Raji (cell line): ENCODE measurements around the gene C1S.
A peak's percentile ranks its signal among the peaks of the same experiment; 100 is the strongest.

Source experiments
- POLR2A ChIP-seq: IDR thresholded peaks from 2 replicates; pipeline ENCODE4 v1.6.1; 2011; ENCODE audit warnings: low read depth, low read length, control low read depth; ENCODE audit not compliant: insufficient read depth

C1S gene

DNA sequence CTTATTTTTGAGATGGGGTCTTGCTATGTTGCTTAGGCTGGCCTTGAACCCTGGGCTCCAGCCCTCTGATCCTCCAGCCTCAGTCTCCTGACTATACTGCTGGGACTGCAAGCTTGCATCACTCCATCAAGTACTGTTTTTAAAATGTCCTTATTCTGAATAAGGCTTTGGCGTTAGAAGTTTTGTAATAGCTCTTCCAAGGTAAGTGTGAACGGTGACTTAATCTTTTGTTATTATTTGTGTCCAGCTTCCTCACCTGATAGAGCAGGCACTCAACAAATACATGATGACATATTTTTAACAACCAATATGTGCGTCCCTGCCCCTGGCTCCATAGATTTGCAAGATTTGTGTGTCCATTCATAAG lies 47.1 kb downstream of the C1S start:
- no peak for TF ChIP-seq POLR2A

DNA sequence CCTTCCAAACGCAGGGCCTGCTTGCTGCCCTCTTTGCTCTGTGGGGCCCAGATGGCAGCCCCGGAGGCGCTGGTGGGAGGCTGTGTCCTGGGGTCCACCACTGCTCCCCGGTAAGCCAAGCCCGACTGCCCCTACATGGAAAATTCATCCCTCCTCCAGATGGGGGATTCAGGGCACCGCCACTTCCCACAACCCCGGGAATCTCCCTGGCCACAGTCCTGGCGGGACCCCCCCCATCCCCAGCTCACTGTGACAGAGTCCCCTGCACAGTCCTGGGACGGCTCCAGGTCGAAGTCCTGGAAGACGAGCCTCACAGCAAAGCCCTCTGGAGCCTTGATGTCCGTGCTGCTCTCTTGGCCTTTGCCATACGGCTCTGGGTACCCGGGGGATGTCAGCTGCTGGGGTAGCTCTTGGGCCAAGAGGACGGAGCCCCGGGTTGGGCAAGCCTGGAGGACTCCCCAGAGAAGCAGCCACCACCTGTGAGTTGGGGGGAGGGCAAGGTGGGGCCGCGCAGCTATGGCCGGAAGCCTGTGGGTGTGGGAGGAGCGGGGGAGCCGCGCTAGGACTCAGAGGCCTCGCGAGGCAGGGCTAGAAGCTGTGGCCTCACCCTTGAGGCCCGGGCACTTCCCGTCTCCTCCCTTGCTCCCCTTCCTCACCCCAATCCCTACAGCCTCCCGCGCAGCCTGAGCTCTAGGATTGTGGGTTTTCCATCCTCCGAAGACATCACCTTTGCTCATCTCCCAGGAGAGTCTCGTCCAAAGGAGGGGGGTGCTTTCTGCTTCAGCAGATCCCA lies 47.7 kb downstream of the C1S start:
- TF ChIP-seq POLR2A: peak; percentile 93

DNA sequence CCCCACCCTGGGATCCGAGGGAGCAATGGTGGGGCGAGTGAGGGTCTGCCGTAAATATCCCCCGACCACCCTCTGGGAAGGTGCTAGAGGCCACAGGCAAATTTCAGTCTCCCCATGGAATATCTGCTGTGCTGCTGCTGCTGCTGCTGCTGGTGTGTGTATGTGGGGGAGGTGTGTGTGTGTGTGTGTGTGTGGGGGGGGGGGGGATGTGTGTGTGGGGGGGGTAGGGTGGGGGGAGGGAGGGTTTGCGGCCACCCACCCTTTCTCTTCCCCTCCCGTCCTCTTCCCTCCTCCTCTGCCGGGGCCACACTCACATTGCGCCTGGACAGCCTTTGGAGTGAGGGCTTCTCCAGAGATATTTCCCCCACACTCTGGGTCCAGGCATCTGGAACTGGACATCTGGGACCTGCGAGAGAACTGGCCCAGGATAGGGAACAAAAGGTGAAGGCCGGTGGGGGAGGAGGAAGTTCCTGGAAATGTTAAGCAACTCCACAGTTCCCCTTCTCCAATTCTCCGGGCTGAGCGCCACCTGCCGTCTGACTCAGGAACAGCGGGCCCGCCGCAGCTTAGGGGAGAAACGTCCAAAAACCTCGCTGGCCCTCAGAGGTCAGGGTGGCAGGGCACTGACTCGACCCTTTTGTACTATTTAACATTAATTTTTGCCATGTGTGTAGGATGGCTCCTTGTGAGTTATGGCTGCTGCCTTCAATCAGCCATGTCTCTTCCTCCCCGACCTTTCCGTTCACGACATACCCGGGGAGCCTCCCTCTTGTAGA lies 48.5 kb downstream of the C1S start, which contains the start of gene C1RL:
Gene C1RL, minus strand, starts transcription at position 419 of the 776 bp plus-strand sequence. Its CDS starts 34 bp downstream, at position 385.
- TF ChIP-seq POLR2A: no peak

DNA sequence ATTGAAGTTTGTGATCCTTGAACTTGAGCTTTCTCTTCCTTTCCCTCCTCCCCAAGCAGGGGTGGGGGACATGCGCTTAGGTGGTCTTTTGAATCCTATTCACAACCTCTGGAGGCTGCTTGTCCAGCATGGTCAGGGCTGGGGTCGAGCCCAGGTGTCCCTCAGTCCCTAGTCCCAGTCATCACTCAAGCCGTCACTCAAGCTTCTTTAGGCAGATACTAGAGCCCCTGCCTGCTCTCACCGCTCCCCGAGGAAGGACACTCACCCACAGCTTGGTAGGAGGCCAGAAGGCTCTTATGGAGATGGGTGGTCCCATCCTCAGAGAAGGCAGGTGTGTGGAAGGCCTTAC lies 49.0 kb downstream of the C1S start:
- TF ChIP-seq POLR2A: no peak

DNA sequence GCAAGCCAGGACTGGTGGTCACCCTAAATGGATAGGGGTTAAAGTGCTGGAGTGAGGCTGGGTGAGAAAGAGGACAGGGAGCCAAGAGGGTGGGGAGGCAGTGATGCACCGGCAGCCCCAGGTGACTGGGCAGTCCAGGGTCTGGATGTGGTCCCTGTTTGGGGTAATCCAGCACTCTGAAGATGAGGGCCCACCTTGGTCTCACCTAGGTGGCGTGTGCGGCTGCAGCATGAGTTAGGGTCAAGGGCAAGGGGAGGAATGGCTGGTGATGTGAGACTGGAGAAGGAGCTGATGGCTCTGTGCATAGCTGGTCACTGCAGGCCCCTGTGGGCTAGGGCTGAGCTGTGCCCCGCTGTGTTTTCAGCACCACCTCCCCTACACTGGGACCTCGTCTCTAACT lies 50.1 kb downstream of the C1S start:
- no peak for TF ChIP-seq POLR2A

DNA sequence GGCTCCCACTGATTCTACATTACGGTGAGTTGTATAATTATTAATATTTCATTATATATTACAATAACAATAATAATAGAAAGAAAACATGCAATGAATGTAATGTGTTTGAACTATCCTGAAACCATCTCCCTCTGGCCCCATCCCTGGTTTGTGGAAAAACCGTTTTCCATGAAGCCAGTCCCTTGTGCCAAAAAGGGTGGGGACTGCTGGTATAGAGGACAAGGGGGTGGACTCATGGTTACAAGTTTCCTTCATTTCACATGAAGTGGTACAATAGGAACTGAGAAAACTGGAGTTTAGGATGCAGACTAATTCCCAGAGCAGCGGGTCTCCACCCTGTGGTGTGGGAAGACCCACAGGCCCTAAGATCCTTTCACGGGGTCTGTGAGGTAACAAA lies 51.5 kb downstream of the C1S start:
- no peak for TF ChIP-seq POLR2A

DNA sequence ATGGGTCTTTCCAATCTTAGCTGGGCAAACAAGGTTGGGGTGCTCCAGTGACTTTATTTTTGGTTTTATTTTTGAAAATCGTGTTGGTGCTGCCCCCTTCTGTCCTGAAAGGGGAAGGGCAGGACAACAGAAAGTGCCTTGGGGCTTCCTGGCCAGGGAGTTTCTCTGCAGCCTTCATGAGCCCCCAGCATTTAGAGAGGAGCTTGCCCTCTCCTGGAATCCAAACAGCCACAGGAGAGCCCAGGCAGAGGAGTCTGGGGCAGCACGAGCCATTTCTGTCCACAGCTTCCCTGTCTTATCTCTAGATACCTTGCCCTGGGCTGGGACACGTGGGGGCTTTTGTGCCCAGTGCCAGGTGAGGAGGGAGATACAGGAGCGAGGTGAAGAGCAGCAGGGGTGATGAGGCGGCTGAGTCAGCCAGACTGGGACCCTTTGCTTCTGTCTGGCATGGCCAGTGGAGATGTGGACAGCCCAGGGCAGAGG lies 52.9 kb downstream of the C1S start:
- no peak for TF ChIP-seq POLR2A

DNA sequence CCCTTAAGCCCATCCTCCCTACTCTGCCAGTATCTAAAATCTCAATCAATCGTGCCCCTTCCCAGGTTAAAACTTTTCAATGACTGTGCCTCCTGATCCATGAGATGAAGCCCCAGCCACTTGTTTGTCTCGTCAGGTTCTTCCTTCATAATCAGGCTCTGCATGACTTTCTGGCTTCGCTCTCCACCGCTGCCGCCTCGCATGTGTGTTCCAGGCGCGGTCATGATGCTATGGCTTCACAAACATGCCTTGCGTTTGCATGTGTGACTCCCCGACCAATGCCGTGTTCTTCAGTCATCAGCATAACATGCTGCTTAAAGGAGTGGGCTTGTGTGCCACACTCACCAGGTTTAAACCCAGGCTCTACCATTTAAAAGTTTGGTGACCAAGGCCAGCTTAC lies 53.5 kb downstream of the C1S start:
- no peak for TF ChIP-seq POLR2A

DNA sequence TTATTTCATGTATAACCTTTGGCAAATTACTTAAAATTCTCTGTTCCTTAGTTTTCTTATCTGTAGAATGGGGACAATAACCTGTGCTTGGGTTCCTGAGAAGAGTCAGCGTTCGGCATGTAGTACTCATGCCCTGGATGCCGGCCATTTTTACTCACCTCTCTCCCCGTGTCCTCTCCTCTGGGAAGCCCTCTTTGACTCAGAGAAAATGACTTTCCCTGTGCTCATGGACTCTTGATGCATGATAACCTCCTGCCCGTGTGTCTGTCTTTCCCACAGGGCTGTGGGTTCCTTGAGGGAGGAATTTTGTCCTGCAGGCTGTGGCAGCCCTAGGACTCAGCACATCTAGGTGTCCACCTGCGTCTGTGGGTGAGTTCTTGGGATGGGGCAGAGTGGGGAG lies 54.3 kb downstream of the C1S start:
- no peak for TF ChIP-seq POLR2A

DNA sequence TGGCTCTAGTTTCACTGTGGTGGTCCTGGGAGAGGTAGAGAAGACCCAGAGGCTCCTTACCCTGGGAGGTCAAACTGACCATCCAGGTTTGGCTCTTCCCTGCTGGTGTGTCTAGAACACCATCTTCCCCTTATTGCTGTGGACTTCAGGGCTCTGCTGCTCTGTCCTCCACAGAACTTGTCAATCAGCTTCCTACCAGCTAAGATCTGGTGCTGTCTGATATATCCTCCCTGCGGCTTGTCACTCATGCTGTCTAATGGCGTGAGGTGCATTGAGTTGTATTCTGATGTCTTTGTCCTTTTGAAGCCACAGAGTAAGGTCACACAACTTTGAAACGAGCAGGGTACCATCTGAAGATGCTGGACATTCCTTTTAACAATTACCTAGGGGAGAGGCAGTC lies 55.7 kb downstream of the C1S start:
- no peak for TF ChIP-seq POLR2A

DNA sequence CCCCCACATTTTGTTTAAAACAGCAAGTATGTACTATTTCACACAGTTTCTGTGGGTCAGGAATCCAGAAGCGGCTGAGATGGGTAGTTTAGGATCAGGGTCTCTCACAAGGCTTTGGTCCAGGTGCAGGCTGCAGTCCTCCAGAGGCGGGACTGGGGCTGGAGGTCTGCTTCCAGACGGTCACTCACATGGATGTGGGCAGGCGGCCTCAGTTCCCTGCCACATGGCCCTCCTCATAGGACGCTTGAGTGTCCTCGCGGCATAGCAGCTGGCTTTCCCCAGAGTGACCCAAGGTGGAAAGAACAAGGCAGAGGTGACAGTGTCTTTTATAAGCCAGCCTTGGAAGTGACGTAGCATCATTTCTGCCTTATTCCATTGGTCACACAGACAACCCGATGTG lies 56.4 kb downstream of the C1S start:
- TF ChIP-seq POLR2A: no peak

DNA sequence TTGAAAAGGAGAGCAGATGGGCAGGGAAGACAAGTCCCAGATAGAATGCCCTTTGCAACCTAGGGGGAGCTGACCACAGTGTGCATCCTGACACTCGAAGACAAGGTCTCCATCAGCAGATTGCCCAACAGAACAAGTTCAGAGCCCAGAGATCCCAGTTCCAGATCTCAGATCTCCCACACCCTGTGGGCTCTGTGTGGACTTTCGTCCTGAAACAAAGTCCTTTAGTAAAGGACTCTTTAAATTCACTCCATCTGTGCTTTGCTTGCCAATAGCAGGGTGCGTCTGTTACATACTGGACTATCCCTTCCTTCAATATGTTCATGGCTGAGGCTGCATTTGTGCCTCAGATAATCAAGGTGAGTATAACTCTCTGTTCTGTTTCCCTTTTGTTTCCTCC lies 57.2 kb downstream of the C1S start:
- TF ChIP-seq POLR2A: no peak

DNA sequence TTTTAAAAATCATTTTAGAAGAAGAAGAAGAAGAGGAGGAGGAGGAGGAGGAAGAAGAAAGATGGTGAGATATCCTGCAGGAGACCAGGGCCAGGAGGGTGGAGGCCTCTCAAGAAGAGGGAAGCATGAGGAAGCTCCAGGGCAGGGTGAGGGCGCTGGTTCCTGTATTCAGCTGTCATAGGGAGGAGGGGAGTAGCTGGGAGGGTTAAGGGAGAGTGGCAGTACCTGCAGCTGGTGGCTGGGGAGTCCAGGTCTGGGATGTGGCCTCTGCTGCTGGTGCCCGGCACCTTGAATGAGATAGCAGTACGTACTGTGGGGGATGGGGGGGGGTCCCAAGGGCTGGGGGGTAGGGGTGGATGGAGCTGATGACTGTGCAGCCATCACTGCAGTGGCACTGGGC lies 58.4 kb downstream of the C1S start:
- no peak for TF ChIP-seq POLR2A

DNA sequence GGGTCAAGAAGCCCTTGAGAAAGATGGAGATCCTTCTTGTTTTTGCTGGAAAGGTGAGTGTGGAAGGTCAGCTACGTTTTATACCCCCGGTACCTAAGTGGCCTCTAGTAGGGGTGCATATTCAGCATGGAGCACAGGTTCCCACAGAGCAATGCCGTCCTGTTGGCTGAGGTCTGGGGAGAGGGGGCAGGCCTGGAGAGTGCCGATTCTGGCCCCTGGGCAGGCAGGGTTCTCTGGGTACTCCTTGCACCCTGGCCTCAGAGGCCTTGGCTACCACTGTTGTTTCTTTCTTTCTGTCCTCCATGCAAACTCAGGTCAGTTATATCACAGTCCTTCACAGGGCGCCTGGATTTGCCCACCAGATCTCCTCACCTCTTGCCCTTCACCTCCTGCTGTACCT lies 59.6 kb downstream of the C1S start:
- TF ChIP-seq POLR2A: no peak
